Raji (cell line): ENCODE results near the gene ACSF3.

ENCODE experiments used
- POLR2A ChIP-seq: IDR thresholded peaks from 2 replicates; pipeline ENCODE4 v1.6.1; 2011; ENCODE audit warnings: low read depth, low read length, control low read depth; ENCODE audit not compliant: insufficient read depth

The ACSF3 gene

DNA sequence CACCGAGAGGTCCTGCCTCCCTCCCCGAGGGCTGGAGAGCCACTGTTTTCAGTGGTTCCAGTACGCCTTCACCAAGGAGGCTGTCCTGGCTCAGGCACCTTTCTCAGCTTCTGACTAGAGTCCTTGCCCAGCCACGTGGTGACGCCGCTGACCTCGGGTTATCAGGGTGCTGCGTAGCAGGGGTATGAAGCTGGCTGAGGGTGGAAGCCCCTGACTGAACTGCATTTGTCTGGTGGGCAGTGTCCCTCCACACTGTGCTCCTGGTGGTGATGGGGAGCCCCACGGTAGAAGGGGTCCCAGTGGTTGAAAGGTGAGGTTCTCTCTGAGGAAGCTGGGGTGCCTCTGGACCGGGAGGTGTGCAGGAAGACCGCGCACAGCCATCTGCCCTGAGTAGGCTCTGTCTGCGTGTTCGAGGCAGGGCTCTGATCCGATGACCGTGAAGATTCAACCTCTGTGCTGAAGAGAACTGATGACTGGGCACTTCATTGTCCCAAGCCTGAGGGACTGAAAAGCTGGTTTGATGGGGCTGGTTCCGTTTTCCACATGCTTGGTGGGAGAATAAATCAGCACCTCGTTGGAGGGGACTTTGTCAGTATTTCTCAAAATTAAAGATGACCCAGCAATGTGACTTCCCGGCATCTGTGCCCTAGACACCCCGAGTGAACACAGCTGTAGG lies 2.5 kb downstream of the ACSF3 start:
- no peak for TF ChIP-seq POLR2A

DNA sequence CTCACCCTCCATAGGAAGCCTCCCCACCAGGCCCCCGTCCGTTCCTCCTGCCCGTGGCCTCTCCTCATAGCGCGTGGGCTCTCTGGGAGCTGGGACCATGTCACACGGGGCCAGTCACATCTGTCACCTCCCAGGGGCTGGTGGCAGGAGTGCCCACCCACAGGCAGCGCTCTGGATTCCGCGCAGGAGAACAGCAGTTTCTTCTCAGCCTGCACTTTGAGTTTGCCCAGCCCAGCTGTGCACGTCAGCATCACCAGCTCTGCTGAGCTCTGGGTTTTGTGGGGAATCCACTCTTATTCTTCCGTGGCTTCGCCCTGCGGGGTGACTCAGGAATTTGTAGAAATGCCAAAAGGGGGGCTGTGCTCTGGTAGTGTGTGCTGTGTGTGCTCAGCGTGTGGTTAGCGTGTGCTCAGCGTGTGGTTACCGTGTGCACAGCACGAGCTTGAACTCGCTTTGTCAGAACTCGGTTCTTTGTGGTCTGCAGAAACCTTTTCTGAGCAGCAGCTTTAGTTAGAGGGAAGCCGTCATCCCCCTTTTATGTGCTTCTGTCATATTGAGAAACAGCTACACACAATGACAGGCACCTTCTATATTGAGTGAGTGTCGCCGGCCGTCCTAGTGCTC lies 3.2 kb downstream of the ACSF3 start:
- TF ChIP-seq POLR2A, result no peak

DNA sequence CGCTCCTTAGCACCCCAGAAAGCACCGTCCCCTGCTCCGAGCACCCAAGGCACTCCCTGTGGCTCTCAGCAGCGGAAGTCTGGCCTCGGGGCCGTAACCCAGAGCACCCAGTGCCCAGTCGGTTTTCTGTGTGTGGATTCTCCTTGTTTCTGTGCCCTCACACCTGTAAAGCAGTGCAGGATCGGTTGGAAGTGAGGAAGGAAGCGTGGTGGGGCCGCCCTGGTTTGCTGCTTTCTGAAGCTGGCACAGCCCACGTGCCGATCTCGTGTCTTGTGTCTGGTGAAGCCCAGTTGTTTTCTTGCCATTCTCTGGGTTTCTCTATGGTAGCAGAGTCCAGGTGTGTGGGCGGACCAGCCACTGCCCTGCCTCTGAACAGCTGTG lies 3.7 kb downstream of the ACSF3 start:
- no peak for TF ChIP-seq POLR2A

DNA sequence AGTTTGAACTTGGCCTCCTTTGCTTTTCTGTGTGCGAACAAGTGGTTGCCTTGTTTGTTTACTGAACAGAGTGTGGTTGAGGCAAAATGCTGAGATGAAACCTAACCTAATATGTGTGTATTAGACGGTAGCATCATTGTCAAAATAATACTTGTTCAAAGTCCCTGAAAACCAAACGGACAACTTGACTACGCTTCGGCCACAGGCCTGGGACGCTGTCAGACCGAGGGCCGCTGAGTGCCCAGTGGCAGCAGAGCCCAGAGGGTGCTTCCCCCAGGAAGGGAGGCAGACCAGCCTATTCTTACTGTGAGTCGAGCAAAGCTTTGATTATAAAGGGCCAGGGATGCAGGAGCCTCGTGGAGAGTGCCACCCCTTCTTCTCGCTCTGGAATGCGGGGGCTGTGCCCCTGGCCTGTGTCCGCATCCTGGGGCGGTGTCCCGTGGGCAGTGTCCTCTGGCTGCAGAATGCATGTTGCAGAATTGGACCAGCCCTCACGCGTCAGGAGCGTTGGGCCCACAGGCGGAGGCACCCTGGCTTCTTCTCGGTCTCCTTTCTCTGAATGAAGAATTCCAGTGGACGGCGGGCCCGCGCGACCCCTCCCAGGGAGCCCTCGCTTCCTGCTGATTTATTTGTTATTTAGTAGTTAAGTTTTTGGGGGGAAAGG lies 5.2 kb downstream of the ACSF3 start:
- TF ChIP-seq POLR2A, result no peak

DNA sequence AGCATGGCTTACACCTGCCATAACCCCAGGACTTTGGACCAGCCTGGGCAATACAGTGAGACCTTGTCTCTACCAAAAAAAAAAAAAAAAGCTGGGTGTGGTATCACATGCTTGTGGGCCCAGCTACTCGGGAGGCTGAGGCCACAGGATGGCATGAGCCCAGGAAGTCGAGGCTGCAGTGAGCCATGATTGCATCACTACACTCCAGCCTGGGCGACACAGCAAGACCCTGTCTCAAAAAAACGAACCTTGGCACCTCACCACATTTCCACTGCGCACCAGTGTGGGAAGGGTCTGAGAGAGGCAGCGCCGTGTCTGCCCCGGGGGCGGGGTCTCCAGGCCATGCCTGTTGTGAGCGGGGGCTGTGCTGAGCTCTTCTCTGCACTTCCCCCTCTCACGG lies 6.3 kb downstream of the ACSF3 start:
- no peak for TF ChIP-seq POLR2A

DNA sequence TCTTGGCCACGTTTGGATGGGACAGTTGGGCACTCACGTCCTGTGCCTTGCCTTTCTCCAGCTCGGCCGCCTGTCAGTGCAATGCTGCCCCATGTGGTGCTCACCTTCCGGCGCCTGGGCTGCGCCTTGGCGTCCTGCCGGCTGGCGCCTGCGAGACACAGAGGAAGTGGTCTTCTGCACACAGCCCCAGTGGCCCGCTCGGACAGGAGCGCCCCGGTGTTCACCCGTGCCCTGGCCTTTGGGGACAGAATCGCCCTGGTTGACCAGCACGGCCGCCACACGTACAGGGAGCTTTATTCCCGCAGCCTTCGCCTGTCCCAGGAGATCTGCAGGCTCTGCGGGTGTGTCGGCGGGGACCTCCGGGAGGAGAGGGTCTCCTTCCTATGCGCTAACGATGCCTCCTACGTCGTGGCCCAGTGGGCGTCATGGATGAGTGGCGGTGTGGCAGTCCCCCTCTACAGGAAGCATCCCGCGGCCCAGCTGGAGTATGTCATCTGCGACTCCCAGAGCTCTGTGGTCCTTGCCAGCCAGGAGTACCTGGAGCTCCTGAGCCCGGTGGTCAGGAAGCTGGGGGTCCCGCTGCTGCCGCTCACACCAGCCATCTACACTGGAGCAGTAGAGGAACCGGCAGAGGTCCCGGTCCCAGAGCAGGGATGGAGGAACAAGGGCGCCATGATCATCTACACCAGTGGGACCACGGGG lies 7.1 kb downstream of the ACSF3 start:
- TF ChIP-seq POLR2A, result no peak

DNA sequence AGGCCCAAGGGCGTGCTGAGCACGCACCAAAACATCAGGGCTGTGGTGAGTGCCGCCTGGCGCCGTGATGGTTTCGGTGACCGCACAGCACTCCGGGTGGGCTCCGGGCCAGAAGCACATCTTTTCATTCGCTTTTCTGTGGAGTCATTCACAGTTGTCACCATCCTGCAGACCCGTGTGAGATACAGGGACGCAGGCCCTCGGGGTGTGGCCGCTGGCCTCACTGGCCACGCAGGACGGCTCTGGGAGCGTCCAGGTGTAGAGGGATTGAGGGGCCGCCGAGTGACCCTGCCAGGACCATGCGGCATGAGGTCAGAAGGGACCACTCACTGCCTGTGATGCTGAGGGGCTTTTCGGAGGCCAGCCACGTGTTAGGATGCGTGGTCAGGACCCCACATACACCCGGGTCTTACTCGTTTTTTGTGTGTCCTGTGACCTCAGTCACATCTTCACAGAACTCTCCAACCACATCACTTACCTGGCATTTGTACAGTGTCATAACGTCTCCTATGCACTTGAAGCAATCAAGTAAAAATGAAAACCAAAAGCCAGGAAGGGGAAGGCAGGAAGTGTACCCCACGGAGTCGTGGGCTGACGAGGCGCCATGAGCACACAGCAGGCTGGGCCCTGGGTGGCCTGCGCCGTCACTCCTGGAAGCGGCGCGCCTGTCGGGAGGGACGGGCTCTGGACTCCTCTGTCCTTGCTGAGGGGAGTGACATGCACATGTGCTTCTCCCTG lies 7.8 kb downstream of the ACSF3 start:
- no peak for TF ChIP-seq POLR2A

DNA sequence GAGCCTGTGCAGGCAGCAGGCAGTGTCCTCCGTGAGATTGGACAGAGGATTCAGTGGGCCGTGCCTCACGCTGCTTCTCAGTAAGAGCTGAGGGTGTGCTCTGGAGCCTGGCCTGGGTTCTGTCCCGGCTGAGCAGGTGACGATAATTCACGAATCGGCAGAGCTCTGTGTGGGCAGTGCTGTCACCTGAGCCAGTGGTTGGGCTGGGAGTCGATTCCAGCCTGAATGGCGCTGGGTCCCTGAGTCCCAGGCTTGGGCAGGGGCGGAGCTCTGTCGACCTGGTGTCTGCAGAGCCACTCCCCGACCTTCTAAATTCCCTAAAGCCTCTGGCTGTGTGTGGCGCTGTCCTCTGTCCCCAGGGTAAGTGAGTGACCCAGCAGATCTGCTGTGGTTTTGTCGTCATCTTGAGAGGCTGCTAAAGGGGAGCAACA lies 8.4 kb downstream of the ACSF3 start:
- no peak for TF ChIP-seq POLR2A

DNA sequence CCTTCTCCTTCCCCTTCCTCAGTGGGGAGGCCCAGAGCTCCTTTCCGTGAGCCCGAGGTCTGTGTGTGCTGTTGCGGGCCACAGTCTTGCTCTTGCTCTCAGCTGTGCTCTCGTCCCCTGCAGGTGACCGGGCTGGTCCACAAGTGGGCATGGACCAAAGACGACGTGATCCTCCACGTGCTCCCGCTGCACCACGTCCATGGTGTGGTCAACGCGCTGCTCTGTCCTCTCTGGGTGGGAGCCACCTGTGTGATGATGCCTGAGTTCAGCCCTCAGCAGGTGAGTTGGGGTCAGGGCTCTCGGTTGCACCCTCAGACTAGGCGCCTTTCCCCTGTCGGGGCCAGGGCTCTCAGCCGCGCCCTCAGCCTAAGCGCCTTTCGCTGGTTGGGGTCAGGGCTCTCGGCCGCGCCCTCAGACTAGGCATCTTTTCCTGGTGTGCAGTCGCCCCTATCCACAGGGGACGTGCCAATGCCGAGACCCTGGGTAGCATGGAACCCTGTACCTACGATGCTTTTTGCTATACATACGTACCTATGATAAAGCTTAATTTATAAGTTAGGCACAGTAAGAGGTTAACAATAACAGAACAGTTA lies 8.9 kb downstream of the ACSF3 start:
- no peak for TF ChIP-seq POLR2A

DNA sequence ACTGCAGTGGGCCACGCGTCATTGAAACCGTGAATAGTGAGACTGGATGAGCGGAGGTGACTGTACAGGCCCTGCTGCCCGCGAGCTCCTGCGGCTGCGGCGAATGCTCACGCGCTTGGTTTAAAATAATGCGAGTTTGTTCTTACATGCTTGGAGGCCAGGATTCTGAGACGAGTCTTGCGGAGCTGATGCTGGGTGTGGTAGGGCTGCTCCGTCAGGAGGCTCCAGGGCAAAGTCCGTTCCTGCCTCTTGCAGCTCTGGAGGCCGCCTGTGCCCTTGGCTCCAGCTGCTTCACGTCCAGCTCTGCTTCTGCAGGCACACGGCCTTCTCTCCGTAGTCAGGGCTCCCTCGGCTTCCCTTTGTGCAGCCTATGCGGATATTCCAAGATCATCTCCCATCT lies 9.5 kb downstream of the ACSF3 start:
- TF ChIP-seq POLR2A, result no peak

DNA sequence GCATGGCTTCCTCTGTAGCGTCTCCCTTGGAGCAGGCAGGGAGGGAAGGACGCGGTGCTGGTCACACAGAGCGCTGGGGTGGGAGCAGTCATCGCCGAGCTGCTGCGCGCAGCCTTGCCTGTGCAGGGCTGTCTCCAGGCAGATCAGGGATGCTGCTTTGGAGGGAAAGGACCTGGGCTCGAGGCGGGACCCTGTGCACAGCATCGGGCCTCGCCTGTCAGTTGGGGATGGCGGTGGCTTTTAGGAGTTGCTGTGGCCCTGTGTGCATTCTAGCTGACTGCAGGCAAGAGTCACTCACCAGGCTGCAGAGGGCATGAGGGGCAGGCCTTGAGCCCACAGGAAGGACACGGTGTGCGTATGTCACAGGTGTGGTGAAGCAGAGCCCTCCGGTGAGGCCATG lies 10.1 kb downstream of the ACSF3 start:
- TF ChIP-seq POLR2A, result no peak

DNA sequence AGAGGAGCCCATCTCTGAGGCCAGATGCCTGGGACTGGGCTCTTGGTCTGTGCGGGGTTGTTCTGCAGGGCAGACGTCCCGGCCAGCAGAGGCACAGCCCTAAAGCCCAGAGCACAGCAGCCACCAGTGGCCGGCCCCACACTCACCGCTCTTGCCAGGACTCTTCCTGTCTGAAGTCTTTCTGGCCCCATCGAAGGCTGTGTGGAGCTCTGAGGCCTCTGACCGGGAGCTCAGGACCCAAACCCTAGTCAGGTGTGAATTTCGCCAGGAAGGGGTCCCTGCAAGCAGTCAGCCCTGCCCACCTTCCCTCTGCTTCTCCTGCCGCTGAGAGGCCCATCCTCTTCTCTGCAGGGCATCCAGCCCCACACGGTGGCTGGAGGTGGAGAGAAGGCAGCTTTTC lies 10.7 kb downstream of the ACSF3 start:
- TF ChIP-seq POLR2A, result no peak

DNA sequence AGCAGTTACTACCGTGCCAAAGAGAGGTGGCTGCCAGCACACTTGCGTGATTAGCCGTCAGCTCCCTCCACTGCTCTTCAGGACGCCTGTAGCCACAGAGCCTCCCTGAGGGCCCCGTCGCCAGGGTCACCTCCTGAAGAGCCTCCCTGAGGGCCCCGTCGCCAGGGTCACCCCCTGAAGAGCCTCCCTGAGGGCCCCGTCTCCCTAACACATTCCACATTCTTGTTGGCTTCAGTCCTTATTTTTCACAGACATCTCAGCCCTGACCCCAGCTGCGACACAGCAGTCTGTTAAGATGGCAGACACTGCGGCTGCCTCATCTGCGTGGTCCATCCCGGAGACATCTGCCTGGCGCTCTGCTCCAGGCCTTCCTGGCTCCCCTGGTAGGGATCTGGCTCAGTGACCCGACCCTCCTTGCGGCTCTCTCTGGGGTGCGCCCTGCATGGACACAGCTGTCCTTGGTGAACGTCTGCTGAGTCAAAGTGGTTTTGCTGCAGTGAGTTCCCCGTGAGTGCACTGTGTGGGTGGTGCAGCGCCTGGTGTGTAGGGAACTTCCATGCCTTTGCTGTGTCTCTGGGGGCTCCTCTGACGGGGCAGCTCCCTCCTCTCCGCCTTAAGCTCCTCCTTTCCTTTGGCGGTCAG lies 11.4 kb downstream of the ACSF3 start:
- no peak for TF ChIP-seq POLR2A

DNA sequence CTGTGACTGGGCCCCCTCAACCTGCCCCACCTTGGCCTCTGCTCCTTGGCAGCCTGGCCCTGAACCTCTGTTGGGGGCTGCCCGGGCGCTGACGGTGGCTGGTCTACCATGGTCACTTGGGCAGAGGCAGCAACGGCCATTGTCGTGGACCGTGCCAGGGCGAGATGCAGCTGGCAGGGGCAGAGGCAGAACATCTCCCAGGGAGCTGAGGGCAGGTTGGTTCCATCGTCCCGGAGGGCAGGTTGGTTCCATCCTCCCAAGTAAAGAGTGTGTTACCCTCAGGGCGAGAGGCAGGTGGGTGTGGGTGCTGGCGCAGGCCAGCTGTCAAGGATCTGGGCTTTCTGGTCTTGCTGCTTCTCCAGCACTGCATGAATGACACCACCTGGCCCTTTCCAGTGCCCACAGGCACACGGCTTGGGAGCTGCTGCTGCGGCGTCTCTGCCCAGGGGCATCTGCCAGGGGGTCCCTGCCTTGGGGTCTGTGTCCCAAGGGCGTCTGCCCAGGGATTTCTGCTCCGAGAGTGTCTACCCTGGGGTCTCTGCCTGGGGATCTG lies 12.0 kb downstream of the ACSF3 start:
- no peak for TF ChIP-seq POLR2A

DNA sequence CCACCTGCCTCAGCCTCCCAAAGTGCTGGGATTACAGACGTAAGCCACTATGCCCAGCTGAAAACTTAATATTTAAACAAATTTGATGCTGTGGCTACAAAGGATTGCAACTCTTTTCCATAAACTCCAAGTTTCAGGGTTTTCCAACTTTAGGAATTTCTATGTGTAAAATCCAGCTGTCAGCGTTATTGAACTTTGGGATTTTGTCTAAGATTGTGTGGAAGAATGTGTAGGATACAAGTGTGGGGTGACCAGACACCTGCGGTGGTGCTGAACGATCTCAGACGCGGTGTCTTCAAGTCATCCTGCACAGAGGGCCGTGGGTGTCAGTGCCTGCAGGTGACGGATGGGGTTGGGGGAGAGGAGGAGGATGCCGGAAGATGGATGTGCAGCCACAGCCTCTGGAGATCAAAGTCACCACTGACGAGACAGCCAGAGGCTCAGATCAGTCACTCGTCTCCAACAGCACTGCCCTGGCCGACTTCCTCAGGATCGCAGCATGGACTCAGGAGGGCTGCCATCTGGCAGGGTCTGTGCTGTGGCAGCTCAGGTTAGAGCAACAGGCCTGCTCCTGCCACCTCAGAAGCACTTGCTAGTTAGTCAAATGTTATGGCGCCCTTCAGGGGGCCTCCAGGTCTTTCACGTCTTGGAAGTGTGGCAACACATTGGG lies 13.0 kb downstream of the ACSF3 start:
- TF ChIP-seq POLR2A, result no peak
